RKO (cell line): ENCODE data around the gene NBPF15.
A peak's percentile ranks its signal among the peaks of the same experiment; 100 is the strongest.
"Not testable (repeated sequence)": the region's sequence is repeated elsewhere in the genome, so short reads cannot be mapped to it uniquely, and the experiment has no call there.

Experiments
- DNase-seq: peaks from one replicate; pipeline ENCODE4 v3.0.0-alpha.2; 2016; ENCODE audit warnings: low spot score

NBPF15 gene, protein sequence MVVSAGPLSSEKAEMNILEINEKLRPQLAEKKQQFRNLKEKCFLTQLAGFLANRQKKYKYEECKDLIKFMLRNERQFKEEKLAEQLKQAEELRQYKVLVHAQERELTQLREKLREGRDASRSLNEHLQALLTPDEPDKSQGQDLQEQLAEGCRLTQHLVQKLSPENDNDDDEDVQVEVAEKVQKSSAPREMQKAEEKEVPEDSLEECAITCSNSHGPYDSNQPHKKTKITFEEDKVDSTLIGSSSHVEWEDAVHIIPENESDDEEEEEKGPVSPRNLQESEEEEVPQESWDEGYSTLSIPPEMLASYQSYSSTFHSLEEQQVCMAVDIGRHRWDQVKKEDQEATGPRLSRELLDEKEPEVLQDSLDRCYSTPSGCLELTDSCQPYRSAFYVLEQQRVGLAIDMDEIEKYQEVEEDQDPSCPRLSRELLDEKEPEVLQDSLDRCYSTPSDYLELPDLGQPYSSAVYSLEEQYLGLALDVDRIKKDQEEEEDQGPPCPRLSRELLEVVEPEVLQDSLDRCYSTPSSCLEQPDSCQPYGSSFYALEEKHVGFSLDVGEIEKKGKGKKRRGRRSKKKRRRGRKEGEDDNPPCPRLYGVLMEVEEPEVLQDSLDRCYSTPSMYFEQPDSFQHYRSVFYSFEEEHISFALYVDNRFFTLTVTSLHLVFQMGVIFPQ

DNA sequence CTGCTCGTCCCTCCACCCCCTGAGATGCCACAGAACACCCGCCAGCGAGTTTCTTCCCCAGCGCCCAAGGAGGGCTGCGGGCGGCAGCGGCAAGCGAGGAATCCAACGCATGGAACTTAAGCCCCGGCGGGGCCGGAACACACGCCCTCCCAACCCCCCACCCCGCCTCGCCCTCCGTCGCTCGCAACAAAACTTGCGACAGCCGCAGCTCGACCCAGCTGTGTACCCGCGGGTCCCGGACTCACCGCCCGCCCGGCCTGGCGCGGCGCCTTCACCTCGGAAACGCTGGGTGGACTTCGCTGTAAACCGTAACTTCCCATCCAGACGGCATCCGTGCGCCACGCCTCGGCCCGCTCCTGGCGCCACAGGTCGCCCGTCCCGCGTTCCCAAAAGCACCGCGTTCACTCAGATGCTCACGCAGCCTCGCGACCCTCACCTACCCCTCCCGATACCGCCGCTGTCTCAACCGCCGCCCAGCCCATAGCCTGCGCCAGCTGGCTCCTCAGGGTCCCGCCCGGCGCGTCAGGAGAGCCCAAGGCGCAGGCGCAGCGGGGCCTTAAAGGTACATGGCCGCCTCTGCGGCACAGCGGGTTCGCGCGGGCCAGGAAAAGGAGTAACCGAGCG, at the start of gene NBPF15:
Gene NBPF15, minus strand, starts transcription at position 534 of the 624 bp plus-strand sequence. CDS start 21,666 bp downstream, outside the sequence.
- DNase-seq = peak; percentile 33

DNA sequence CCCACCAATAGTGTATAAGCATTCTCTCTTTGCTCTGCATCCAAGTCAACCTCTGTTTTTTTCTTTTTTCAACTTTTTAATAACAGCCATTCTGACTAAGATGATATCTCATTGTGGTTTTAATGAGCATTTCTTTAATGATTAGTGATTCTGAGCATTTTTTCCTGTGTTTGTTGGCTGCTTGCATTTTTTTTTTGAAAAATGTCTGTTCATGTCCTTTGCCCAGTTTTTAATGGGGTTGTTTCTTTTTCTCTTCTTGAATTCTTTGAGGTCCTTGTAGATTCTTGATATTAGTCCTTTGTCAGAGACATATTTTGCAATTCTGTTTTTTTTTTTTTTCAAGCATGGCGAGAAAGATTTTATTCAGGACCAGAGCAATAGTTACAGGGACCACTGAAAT, 35.0 kb upstream of the NBPF15 start:
- not testable (repeated sequence) for DNase-seq

DNA sequence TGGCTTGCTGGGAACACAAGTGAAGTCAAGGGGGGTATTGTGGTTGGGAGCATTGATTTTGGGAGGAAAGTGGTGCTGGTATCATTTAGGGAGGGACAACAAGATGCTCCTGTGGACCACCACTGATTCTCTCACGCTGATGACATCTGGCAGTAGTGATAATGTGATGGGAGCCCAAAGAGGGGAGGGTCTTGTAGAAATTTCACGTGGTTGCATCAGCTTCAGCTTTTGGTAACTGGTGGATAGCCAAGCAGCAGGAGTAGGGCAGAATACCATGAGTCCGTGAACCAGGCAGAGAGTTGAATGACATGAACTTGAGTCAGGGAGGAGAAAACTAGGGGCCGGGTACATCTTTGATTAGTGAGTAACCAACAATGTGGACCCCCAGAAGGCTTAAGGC, 32.7 kb upstream of the NBPF15 start:
- DNase-seq = not testable (repeated sequence)

DNA sequence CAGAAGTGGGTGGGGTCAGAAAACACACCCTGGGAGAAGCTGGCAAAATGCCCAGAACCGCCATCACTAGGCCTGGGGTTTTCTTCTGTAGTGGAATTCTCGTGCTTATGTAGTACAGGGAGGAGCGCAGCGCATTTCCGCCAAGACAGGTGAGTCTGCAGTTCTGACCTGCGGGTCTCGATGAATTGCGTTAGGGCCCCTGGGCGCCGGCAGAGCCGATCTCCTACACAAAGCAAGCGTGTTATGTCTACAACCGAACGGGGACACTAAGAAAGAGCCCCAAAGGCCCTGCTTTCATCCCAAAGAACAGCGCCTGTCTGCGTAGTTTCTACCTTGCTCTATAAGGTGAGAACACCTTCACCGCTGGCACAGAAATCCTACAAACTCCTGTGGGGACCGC, 28.9 kb upstream of the NBPF15 start:
- not testable (repeated sequence) for DNase-seq

DNA sequence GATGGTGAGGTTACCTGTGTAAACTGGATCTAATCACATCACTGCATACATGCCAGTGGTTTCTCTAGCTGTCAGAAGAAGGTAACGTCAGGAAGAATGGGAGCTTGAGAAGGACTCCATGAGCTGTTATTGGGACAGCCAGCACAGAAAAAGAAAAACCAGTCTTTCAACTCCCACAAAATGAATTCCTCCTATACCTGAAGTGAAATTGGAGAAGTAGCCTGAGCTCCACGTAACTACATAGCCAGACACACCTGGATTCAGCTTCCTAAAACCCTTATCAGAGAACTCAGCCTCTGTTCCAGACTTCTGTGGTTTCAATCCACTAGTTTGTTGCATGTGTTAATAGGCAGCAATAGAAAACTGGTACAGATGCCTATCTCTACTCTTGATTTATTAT, 25.5 kb upstream of the NBPF15 start:
- DNase-seq = not testable (repeated sequence)

DNA sequence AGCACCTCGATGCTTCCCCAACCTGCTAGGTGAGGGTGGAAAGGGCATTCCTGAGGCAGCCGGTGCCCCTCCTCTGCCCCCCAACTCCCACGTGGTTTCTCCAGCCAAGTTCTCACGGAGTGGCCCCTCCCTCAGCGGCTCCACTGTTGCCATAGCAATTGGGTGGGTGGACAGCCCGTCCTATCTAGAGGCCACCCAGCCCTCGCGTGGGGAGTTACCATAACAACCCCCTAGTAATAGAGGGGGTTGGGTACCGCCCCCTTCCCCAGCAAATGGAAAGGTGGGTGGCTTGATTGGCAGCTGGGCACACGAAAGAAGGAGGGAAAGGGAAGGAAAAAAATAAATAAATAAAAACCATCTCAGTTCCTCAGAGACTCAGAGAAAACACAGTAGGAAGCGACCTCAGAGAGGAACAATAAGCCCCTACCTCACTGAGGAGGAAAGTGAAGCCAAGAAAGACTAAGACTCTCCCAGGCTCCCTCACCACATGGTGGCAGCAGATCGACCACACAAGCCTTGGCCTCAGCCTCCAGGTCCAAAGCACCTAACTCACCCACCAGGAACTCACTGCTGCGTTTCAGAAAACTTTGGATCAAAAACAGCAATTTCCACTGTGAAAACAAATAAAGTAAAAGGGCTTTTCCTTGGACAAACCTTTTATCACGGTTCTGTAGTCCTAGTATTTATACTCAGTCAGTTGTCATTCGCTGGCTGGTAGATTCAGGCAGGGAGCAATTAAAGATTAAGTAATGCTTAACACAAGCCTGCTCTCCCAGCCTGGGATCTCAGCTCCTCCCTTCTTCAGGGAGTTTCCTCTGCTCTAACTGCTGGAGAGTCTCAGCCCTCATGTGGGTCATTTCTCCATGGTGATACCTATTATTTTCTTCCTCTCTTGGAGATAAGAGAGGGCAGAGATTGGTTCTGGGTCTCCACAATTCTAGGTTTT, 23.9 kb upstream of the NBPF15 start:
- not testable (repeated sequence) for DNase-seq

DNA sequence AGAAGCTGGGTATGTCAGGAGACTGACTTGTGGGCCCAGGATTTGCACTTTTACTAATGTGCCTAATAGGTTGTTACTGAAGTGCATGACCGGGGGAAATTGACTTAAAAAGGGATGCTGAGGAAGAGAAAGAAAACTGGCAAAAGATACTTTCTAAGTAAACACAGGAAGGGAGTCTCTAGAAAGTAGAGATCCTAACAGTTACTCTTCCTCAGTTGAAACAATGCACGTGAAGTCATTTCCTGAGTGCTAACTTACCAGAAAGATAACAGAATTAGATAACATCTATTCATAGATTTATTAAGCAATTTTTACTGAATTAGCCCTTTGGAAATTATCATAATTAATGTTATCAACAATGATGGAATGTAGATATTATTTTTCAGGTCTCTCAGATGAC, 12.4 kb upstream of the NBPF15 start:
- not testable (repeated sequence) for DNase-seq

DNA sequence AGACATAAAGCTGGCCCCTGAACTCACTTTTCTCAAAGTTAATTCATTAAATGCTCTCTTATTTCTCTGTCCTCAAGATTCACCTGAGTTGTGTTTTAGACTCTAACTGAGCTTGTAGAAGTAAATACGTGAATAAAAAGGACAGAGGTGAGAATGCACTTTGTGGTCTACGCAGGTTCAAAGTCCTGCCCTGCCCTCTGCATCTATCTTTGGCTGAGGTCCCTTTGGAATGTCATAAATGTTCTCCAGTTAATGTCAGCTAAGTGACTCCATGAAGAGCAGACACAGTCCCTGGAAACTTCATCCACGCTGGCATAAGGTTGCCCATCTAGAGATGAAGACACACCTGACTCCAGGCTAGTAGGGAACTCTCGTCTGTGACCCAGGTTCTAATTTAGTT, 10.0 kb upstream of the NBPF15 start:
- DNase-seq = not testable (repeated sequence)

DNA sequence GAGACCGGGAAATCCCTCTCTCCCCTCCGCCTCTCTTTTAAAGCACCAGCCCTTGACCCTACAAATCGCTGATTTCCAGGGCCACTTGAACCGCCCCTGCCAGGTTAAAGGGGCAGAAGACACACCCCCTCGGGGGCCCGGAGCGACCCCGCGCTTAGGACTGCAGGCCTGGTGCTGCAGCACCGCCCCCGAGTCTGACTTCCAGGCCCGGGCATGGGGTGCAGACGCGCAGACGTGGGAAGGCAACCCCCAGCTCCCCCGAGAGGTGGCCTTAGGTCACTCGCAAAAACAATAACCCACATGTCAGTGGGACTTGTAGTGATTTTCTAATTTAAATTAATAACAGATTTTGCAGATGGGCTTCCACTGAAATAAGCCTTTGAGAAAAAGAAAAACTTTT, 309 bp upstream of the NBPF15 start:
- not testable (repeated sequence) for DNase-seq

DNA sequence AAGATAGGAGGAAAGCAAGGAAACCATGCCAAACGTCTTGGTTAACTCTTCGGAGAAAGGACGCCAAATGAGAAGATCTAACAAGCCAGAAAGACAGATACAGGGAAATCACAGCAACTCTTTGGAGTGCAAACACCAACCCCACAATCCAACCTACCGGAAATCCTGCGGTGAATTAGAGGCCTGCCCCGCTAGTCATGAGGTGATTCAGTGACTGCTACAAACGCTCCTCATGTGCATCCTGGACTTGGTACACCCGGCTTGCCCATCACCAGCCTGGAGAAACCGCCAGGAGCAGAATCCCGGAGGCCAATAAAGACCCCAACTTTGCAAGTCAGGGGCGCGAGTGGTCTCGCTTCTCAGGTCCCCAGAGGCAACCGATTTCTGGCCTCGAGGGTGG, 783 bp downstream of the NBPF15 start:
- not testable (repeated sequence) for DNase-seq

DNA sequence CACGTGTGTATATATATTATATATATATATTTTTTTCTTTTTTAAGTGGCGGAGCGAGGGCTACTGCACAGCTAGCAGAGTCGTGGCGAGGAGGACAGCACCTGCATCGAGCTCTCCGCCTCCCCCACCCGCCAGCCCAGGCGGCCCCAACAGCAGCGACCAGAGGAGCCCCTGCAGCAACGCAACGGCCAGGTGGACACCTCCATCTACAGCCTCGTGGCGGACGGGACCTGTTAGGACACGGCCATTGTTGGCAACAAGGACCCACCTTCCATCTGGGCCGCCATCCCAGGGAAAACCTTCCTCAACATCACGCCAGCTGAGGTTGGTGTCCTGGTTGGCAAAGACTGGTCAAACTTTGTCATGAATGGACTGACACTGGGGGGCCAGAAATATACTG, 19.1 kb downstream of the NBPF15 start:
- DNase-seq = not testable (repeated sequence)

DNA sequence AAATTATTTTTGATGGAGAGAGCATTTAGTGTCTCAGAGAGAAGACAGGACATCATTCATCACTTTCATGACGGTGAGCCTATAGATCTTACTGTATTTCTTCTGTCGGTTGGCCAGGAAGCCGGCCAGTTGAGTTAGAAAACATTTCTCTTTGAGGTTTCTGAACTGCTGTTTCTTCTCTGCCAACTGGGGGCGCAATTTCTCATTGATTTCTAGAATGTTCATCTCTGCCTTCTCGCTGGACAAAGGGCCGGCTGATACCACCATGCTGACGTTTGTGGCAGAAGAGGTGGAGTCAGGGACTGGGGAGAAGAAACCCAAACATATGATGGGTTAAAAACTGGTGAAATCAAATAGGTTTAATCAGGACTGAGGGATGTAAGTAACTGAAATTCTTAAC, 21.7 kb downstream of the NBPF15 start:
- not testable (repeated sequence) for DNase-seq

DNA sequence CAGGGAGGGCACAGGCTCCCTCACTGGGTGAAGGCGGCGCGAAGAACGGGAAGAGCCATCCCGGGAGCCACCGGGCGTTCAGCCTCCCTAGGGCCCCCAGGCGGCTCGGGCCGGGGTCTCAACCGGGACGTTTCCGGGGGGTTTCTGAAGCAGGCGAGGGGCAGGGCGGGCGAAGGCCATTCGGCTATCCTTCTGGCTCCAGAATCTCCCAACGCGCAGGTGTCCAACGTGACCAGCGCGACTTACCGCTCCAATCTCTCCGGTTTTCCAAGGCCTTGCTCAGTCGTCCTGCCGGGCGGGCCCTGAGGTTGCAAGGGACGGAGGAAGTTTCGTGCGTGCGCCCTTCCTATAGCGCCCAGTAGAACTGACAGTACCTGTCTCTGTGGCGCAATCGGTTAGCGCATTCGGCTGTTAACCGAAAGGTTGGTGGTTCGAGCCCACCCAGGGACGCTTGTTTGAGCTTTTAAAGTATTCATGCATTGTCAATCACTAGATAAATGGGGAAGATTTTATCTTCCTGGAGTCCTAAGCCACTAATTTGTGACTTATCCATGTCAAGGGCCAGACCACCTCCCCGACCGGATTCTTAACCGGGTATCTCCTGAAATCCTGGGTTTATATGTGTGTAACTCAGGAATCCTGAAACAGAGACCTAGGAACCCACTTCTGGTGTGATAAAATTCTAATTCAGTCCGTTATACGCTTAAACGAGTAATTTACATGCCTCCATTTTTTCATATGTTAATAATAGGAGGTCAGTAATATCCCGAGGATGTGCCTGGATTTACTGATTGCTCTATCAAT, 42.4 kb downstream of the NBPF15 start:
- peak; percentile 47 for DNase-seq

DNA sequence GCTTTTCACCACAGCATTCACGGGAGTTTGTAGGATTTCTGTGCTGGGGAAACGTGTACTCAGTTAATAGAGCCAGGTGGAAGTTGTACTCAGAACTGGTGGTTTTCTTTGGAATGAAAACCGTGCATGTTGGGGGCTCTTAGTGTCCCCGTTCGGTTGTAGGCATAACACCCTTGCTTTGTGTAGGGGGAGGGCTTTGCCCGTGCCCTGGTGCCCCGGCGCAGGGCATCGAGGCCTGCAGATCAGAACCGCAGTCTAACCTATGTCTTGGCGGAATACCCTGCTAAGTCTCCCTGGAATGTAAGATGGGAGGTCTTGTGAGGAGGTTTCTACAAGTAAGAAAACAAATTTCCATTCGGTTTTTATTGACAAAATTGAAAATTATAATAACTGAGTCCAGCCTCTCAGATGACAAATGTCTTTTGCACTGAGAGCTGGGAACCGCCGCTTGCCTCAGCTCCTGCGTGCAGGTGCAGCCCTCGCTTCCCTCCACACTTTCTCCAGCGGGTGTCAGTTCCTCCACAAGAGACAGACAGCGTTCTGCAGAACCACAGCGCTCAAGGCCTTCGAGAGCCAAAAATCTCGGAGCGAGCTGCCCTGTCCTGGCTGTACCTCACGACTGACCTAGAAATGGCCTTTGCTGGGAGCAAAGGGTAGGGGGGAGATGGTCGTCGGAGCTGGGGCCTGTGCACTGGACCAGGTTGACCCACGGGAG, 47.9 kb downstream of the NBPF15 start:
- DNase-seq = not testable (repeated sequence)

DNA sequence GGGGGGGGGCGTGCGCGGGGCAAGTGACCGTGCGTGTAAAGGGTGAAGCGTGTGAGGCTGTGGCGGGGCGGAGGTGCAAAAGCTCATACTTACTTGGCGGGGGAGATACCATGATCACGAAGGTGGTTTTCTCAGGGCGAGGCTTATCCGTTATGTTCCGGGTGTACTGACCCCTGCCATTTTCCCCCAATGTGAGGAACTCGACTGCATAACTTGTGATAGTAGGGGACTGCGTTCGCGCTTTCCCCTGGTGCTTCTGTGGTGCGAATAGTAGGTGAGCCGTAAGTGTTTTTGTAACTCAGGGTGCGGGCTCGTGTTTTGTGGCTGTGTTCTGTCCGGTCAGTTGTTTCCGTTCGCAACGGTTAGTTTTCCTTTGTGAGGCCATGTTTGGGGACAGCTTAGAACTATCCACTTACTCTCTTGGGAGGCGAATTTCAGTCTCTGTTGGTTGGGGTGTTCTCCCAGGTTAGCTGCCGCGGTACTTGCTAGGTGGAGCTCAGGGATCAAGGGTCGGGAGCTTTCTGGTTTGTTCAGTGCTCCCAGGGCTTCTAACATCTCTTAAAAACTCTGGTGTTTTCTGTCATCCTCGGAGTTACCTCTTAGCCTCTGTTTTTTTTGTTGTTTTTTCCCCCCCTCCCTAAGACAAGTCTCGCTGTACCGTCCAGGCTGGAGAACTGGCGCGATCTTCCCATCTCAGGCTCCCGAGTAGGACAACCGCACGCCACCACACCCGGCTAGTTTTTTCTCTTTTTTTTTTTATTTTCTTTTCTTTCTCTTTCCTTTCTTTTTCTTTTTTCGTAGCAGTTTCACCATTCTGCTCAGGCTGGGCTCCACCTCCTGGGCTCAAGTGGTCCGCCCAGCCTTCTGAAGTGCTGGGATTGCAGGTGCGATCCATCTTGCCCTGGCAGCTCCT, 48.7 kb downstream of the NBPF15 start:
- peak; percentile 91 for DNase-seq

DNA sequence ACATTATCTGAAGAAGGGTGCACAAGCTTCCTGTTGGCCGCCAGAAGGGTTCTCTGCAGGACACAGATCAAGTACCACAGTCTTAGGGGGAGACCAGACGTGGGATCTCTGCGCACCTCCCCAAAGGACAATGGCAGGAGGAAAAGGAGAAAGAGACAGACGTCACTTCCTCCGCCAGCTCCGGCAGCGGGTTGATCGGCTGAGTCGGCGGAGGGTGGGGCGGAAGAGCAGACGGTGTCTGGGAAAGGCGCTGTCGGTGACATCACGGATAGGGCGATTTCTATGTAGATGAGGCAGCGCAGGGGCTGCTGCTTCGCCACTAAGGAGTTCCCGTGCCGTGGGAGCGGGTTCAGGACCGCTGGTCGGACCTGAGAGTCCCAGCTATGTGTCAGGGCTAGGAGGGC, 49.4 kb downstream of the NBPF15 start:
- peak; percentile 63 for DNase-seq

DNA sequence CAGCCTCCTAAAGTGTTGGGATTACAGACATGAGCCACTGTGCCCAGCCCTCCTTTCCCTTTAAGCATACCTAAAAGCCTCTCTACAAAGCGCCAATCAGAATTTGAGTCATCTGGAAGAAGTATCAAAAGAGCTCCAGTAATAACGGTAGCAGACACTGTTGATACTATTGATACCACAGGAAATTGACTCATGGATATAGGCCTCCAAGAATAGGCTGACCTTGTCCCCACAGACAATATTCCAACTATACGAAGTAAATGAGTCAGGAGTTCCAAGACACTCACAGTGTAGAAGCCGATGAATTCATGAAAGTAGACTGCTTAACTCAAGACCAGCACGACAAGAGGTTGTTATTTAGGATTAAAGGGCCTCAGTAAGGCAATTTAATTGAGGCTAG, 58.7 kb downstream of the NBPF15 start:
- DNase-seq = not testable (repeated sequence)

DNA sequence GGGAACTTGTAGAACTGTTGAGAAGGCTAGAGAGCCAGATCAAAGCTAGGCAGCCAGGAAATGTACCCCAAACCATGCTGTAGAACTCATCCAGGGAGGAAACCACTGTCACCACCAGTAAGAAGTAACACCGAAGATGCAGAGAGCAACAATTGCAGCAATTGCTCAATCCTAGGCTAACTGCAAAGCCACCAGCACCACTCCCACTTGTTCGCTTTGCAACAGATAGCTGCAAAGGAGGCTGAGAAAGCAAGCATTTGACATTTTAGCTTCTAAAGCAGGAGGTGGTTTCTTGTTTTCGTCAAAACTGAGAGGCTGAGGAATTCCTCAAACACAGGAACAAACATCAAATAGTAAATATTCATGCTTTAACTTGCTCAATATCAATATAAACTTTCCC, 89.8 kb downstream of the NBPF15 start:
- DNase-seq = not testable (repeated sequence)
